Fibroblast of skin of right quadriceps (primary cell): ENCODE measurements around the gene INAFM2.

Experiments used
- DNase-seq: peaks from one replicate; pipeline ENCODE4 v3.0.0-alpha.2; 2013

The INAFM2 gene

GRCh38 chr15:40330368-40330836 is 6.9 kb downstream of the INAFM2 start:
- no peak for DNase-seq

DNA sequence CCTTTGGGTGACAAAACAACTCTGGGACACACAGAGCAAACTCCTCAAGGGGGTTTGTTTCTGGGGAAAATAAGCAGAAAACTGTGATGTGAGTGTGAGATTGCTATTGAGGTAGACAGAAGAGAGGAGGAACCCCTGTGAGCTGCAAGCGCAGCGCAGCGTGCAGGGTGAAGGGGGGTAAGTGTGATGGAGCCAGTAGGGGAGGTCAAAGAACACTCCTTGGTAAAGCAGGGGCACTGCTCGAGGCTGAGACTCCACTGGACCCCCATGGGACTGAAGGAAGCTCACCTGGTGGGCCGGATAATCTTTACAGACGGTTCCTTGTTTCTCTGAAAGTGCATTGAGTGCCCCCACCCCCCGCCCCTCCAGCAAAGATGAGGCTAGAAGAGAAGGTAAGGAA is 7.5 kb downstream of the INAFM2 start:
- no peak for DNase-seq

DNA sequence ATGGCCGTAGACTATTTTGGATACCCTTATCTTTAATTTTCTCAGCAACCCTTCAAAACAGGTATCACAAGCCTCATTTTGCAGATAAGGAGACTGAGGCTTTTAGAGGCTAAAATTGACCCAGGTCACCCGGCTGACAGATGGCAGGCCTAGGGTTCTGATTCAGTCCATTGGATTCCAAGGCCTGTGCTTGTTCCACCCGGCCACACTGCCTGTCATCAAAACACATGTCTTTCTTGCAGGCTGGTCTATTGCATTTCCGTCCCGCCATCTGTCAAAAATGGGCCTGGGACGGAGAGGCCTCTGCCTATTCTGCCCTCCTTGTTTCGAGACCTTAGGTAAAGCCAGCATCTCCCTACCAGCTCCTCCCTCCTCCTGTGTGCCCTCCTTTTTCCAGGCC is 8.1 kb downstream of the INAFM2 start:
- no peak for DNase-seq

- no peak for DNase-seq
Observed at GRCh38 chr15:40332113-40332781, 8.8 kb downstream of the INAFM2 start.

- DNase-seq, result peak; percentile 77
Observed at GRCh38 chr15:40333922-40334492, 10.5 kb downstream of the INAFM2 start.

DNA sequence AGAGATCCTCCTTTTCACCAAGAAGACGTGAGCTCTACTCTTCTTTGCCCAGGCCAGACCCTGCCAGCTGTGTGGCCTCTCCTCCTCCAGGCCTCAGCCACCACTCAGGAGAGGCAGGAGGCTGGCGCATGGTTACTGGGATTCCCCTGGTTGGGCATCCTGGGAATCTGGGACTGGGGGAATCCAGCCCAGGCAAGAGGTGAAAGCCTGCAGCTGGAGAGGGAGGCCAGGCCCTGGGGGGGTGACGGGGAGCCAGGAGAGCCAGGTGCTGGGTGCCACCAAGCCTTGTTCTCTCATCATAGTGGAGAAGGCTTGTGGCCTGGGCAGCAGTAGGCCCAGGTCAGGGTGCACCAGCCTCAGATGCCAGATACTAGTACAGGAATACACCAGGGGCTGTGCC is 11.0 kb downstream of the INAFM2 start:
- no peak for DNase-seq

DNA sequence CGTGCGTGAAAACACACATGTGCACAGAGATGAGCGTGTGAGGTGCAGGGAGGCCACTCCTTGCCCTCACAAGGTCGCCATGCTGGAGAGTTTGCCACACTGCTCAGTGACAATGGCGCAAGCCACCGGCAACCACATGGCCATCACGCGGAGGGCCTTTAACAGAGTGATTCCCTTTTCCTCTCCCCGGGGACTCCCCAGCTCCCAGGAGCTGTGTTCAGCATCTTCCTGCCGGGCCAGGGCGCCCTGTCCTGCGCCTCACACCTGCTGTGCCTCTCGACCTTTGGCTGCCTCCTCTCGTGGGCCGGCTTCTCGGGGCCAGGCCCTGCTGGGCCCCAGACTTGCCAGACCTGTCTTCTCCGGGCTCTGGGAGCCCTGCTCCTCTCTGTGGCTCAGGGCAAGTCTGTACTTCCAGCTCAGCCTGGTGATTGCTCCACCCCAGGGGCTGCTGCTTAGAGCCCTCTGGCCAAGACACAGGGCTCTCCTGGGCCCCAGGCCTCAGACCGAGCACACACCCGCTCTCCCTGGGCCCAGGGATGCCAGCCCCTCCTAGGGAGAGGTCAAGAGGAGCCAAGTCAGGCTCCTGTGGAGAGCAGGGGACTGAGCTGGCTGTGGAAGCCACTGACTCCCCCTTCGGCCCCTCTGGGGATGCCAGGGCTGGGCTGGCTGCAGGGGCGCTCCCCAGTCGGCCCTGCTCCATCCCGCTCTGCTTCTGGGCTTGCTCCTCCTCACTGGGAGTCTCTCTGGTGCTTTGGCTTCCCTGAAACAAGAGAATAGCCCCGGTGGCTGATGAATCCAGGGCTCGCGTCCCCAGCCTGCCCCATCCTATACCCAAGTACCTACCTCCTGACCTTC is 11.7 kb downstream of the INAFM2 start:
- no peak for DNase-seq

DNA sequence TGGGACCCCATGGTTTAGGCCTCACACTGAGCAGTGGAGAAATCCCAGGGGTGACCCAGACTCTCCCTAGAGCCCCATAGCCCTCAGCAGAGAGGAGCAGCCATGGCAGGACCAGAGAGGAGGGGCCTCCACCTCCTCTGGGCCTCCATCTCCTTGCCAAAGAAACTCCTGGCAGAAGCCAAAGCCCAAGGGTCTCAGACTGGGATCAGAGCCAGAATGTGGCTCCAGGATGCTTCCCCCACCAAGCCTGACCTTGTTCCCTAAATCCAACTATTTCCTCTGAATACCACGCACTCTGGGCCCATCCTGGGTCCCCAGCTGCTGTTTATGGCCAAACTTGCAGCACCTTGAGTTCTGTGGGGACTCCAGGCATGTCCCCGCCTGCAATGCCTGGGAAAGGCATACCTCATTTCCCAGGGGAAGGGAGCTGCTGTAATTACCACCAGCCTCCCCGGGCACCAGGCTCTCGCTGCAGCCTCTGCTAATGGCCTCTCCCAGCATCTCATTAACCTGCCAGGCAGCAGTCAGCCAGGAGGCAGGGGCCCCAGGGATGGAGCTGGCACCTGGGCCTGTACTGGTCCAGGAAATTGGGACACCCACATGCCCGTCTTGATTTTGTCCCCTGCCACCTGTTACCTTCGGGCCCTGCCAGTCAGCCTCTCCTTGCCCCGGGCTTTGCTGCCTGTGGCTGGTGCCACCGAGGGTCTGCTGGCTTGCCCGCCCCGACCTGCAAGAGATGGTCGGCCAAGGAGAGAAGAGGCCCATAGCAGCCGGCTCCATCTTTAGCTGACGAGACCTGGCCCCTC is 12.6 kb downstream of the INAFM2 start:
- no peak for DNase-seq

DNA sequence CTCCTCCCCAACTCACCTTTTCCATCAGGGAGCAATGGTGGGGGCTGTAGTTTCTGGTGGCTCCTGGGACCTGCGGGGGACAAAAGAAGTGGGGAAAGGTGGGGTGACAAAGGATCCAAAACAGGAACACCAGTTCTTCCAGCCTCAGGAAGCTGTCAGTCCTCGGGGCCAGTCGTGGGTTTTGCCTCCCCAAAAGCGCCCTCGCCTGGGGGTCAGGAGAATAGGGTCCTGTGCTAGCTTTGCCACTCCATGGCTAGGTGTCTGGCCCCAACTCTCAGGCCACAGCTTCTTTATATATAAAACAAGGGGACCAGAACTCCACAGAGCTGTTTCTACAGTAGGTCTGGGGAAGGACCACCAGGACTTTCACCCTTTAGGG is 13.2 kb downstream of the INAFM2 start:
- DNase-seq, result no peak

- DNase-seq, result no peak
Observed at GRCh38 chr15:40337597-40337996, 14.1 kb downstream of the INAFM2 start.

- peak; percentile 73 for DNase-seq
Observed at GRCh38 chr15:40338041-40338657, 14.7 kb downstream of the INAFM2 start.

- peak; percentile 87 for DNase-seq
Observed at GRCh38 chr15:40338921-40339620, 15.6 kb downstream of the INAFM2 start.

DNA sequence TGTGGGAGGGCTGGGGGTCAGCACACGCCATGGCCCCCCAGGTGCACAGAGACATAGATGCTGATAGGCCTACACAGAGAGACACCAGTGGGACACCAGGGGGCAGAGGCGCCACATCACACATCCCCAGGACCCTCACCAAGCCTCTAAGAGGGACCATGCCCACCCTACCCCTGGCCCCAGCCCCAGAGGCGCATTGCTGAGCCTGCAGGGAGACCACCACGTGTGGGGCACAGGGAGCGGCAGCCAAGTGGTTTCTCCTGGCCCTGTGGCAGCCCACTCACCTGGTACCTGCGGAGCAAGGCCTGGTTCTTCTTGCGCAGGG is 16.1 kb downstream of the INAFM2 start:
- DNase-seq, result no peak

GRCh38 chr15:40340038-40340739 is 16.7 kb downstream of the INAFM2 start:
- peak; percentile 81 for DNase-seq

GRCh38 chr15:40340740-40341400 is 17.4 kb downstream of the INAFM2 start, which contains the start of gene CCDC9B:
CCDC9B (minus strand) TSS chr15:40340939; CDS start chr15:40340819, 120 bp downstream.
- peak; percentile 86 for DNase-seq

GRCh38 chr15:40342416-40343320 is 19.2 kb downstream of the INAFM2 start:
- DNase-seq, result peak; percentile 40

DNA sequence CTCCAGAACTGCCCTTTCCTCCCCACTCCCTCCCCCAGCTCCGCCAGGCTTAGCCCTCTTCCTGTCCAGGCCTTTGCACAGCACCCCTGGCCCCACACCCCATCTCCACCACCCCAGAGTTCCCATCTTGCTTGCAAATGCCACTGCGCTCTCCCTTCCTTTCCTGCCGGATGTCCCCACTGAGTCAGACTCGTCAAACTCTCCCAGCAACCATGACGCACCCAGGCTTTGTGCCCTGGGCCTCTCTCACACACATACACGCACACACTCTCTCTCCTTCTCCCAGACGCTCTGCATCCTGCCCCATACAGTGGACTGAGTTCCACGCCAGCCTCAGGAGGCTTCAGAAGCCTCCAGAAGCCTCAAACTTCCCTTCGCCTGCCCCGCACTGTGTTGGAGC is 20.0 kb downstream of the INAFM2 start:
- peak; percentile 94 for DNase-seq

DNA sequence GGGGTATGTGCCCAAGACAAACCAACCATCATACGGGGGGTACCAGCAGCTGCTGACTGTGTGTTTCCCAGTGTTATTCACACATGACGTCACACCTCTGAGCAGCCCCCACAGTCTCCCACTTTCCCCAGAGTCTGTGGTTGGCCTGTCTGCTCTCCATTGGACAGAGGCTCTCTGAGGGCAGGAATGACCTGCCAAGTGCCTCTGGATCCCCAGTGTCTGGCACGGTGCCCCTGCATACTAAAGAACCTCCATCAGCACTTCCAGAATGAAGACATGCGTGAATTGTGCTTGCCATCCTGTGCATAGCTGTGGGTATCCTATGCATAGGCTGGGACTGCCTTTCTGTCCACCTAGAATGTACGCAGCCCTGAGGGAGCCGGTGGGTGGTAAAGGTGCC is 20.7 kb downstream of the INAFM2 start:
- peak; percentile 41 for DNase-seq

DNA sequence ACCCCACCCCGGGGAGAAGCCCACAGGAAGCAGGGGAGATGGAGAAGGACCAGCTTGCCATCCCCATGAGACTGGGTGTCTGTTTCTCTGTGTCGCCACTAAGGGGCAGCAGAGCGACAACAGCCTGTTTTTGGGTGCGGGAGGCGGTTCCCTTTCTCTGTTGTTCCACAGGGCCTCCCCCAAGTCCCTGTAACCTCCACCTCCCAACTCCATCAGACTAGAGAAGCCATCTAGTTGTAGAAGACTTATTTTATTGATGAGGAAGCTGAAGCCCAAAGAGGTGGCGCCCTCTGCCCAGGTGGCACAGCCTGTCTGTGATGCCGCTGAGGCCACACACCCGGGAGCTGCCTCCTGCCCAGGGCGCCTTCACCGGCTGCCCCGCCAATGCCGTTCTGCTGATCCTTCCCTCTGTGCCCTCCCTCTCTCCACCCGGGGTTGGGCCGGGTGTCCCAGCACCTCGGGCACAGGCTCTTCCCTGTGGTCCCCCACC is 21.2 kb downstream of the INAFM2 start:
- DNase-seq, result peak; percentile 61
